AML-193 (cell line): ENCODE measurements around the gene SPSB1.

Experiments
- DNase-seq, 2 experiments: peaks; one replicate each; lab custom pipeline; 2025; lab: John Stamatoyannopoulos, UW

Gene SPSB1

GRCh38 chr1:9260059-9260766, 32.5 kb upstream of the SPSB1 start:
- DNase-seq: no peak

- no peak for DNase-seq
Observed at GRCh38 chr1:9261496-9261895, 31.2 kb upstream of the SPSB1 start.

- DNase-seq: no peak
Observed at GRCh38 chr1:9262096-9262986, 30.4 kb upstream of the SPSB1 start.

GRCh38 chr1:9263276-9263855, 29.3 kb upstream of the SPSB1 start:
- DNase-seq: no peak

GRCh38 chr1:9263984-9264872, 28.5 kb upstream of the SPSB1 start:
- no peak for DNase-seq

- DNase-seq: no peak
Observed at GRCh38 chr1:9265037-9265436, 27.7 kb upstream of the SPSB1 start.

GRCh38 chr1:9265968-9266367, 26.7 kb upstream of the SPSB1 start:
- no peak for DNase-seq

- DNase-seq: no peak
Observed at GRCh38 chr1:9267352-9267686, 25.4 kb upstream of the SPSB1 start.

GRCh38 chr1:9267827-9268581, 24.7 kb upstream of the SPSB1 start:
- no peak for DNase-seq

- no peak for DNase-seq
Observed at GRCh38 chr1:9269078-9269501, 23.6 kb upstream of the SPSB1 start.

- no peak for DNase-seq
Observed at GRCh38 chr1:9269721-9270120, 23.0 kb upstream of the SPSB1 start.

- DNase-seq: no peak
Observed at GRCh38 chr1:9270290-9270883, 22.3 kb upstream of the SPSB1 start.

- DNase-seq: no peak
Observed at GRCh38 chr1:9271283-9271682, 21.4 kb upstream of the SPSB1 start.

- no peak for DNase-seq
Observed at GRCh38 chr1:9271861-9272595, 20.7 kb upstream of the SPSB1 start.

- DNase-seq: no peak
Observed at GRCh38 chr1:9273177-9273576, 19.5 kb upstream of the SPSB1 start.

- DNase-seq: no peak
Observed at GRCh38 chr1:9275161-9275560, 17.5 kb upstream of the SPSB1 start.

- DNase-seq: peak; percentile 61 to 64
Observed at GRCh38 chr1:9275567-9276034, 17.1 kb upstream of the SPSB1 start.

- no peak for DNase-seq
Observed at GRCh38 chr1:9278116-9278515, 14.6 kb upstream of the SPSB1 start.

- no peak for DNase-seq
Observed at GRCh38 chr1:9278585-9279153, 14.0 kb upstream of the SPSB1 start.
